NK-92 (cell line): ENCODE measurements around the gene GPR42.

Experiments
- DNase-seq: peaks from one replicate; lab custom pipeline; 2025; ENCODE audit not compliant: unreplicated experiment; lab: John Stamatoyannopoulos, UW

Gene GPR42

GRCh38 chr19:35370722-35371121 is at the start of gene GPR42:
Gene GPR42 (plus strand): TSS chr19:35371068. CDS start chr19:35371360, 292 bp downstream.
- DNase-seq: no peak

GRCh38 chr19:35321291-35321690 is 49.6 kb upstream of the GPR42 start:
- DNase-seq: no peak

- DNase-seq: no peak
These were observed 48.9 kb upstream of the GPR42 start for GRCh38 chr19:35322014-35322413.

- no peak for DNase-seq
These were observed 43.2 kb upstream of the GPR42 start for GRCh38 chr19:35327642-35328041.

GRCh38 chr19:35328851-35329285 is 42.0 kb upstream of the GPR42 start, which contains the start of gene CD22:
Gene CD22 (plus strand): TSS chr19:35329187. CDS start chr19:35332041, 2,854 bp downstream.
- DNase-seq: no peak

- no peak for DNase-seq
These were observed 41.5 kb upstream of the GPR42 start for GRCh38 chr19:35329323-35329722.

GRCh38 chr19:35330475-35330874 is 40.4 kb upstream of the GPR42 start:
- DNase-seq: no peak

GRCh38 chr19:35331551-35332214 is 39.2 kb upstream of the GPR42 start:
- no peak for DNase-seq

- no peak for DNase-seq
These were observed 38.1 kb upstream of the GPR42 start for GRCh38 chr19:35332817-35333216.

GRCh38 chr19:35334144-35334753 is 36.6 kb upstream of the GPR42 start:
- no peak for DNase-seq

- no peak for DNase-seq
These were observed 34.5 kb upstream of the GPR42 start for GRCh38 chr19:35336166-35336955.

- no peak for DNase-seq
These were observed 33.5 kb upstream of the GPR42 start for GRCh38 chr19:35337097-35337983.

- no peak for DNase-seq
These were observed 32.9 kb upstream of the GPR42 start for GRCh38 chr19:35337984-35338296.

- DNase-seq: no peak
These were observed 30.4 kb upstream of the GPR42 start for GRCh38 chr19:35340431-35340830.

- no peak for DNase-seq
These were observed 29.9 kb upstream of the GPR42 start for GRCh38 chr19:35341006-35341405.

GRCh38 chr19:35341565-35342225 is 29.2 kb upstream of the GPR42 start:
- DNase-seq: no peak

- DNase-seq: no peak
These were observed 28.4 kb upstream of the GPR42 start for GRCh38 chr19:35342430-35342829.

GRCh38 chr19:35344511-35345031 is 26.3 kb upstream of the GPR42 start:
- DNase-seq: no peak

- DNase-seq: no peak
These were observed 25.2 kb upstream of the GPR42 start for GRCh38 chr19:35345671-35346111.
